K562 (cell line): ENCODE measurements around the gene BLCAP. TPM values are rescaled to one million over a fixed set of nuclear protein-coding genes. Genes with fewer than 3 reads are reported as not detected.

Experiments used
- ATAC-seq: fragments of 200-7000 bp; cut with Tn5 transposase; 3 replicates; pipeline ENCODE4 v1.9.1; 2020; ENCODE audit warnings: moderate library complexity
- BruUV-seq: library from RNA; stranded (reverse); fragments of 400-500 nt; replicated peaks from 2 replicates; lab custom pipeline; 2021; lab: Mats Ljungman, UMichigan
- CTCF ChIA-PET: fragments of 300-600 bp; formaldehyde crosslinking; extraction: SDS; loops from one replicate; lab custom pipeline; 2021; ENCODE audit warnings: low intra/inter-chr PET ratio; lab: Yijun Ruan, JAX
- POLR2A ChIA-PET: fragments of 300-600, 350-650 bp; sonication (Branson Sonifier 250); formaldehyde crosslinking; extraction: SDS; loops from one replicate; lab custom pipeline; 2021; ENCODE audit warnings: antibody characterized with exemption, inconsistent platforms; lab: Yijun Ruan, JAX
- DNase-seq, 4 experiments: peaks; one replicate each; pipeline versions ENCODE4 v3.0.0 to v3.0.0-alpha.2; 2011 to 2018; ENCODE audit warnings: low spot score in 3 of 4, mixed read lengths in 3 of 4; ENCODE audit errors: extremely low read depth in 1 of 4
- FAIRE-seq: peaks from 2 replicates; lab custom pipeline; 2011; peaks lifted over from hg19 to GRCh38; lab: Jason Lieb, UNC
- H2AFZ ChIP-seq: 2 replicates; pipeline ENCODE4 v1.6.0; 2011; ENCODE audit warnings: low read depth, low read length, control low read depth, inconsistent platforms
- H3K27ac ChIP-seq: fragments of 200-600 bp; 3 replicates; pipeline ENCODE4 v1.8.0; 2011; ENCODE audit warnings: low read depth, mild to moderate bottlenecking, control low read depth, inconsistent platforms, low read length, moderate library complexity, mixed read lengths; ENCODE audit errors: extremely low read depth
- H3K27me3 ChIP-seq, 2 experiments: fragments of 300-600 bp in 1 of 2; 2 replicates in 1 of 2; 3 replicates in 1 of 2; pipeline versions ENCODE4 v1.6.0 to v1.8.0; 2011; ENCODE audit warnings: inconsistent platforms in 2 of 2, low read length in 2 of 2, mild to moderate bottlenecking in 1 of 2, mixed read lengths in 1 of 2, moderate library complexity in 1 of 2; ENCODE audit not compliant: control insufficient read depth in 2 of 2, insufficient read depth in 2 of 2
- H3K36me3 ChIP-seq: fragments of 300-600 bp; 3 replicates; pipeline ENCODE4 v1.8.0; 2011; ENCODE audit warnings: mild to moderate bottlenecking, low read length, inconsistent platforms; ENCODE audit not compliant: control insufficient read depth, insufficient read depth
- H3K4me1 ChIP-seq, 2 experiments: fragments of 200-600 bp in 1 of 2; replicated peaks in 1 of 2; 2 replicates in 1 of 2; 3 replicates in 1 of 2; pipeline versions ENCODE4 v1.5.1 to v1.8.0; 2011; ENCODE audit warnings: inconsistent platforms in 2 of 2, low read length in 2 of 2, mild to moderate bottlenecking in 1 of 2, mixed read lengths in 1 of 2, moderate library complexity in 1 of 2; ENCODE audit not compliant: control insufficient read depth in 2 of 2, insufficient read depth in 2 of 2
- H3K4me2 ChIP-seq: 2 replicates; pipeline ENCODE4 v1.6.1; 2011; ENCODE audit warnings: low read length, control low read depth, inconsistent platforms, mixed read lengths; ENCODE audit not compliant: insufficient read depth
- H3K4me3 ChIP-seq: fragments of 200-600 bp; sonication (generic), shearing (Covaris generic); 2 replicates; pipeline ENCODE4 v1.5.1; 2016; ENCODE audit warnings: control low read depth, inconsistent platforms
- H3K79me2 ChIP-seq: fragments of 200-600 bp; 3 replicates; pipeline ENCODE4 v1.8.0; 2011; ENCODE audit warnings: low read length, inconsistent platforms; ENCODE audit not compliant: control insufficient read depth, insufficient read depth
- H3K9ac ChIP-seq, 2 experiments: 2 replicates each; pipeline versions ENCODE4 v1.6.0 to v1.6.1; 2011; ENCODE audit warnings: low read depth in 2 of 2, low read length in 2 of 2, control low read depth in 1 of 2, inconsistent platforms in 1 of 2, mild to moderate bottlenecking in 1 of 2, mixed read lengths in 1 of 2; ENCODE audit not compliant: insufficient read depth in 1 of 2
- H3K9me1 ChIP-seq: one replicate; pipeline ENCODE4 v1.6.0; 2011; ENCODE audit warnings: inconsistent platforms, mild to moderate bottlenecking, low read length, moderate library complexity; ENCODE audit not compliant: control insufficient read depth, insufficient read depth
- H3K9me3 ChIP-seq: replicated peaks from 2 replicates; pipeline ENCODE4 v1.5.1; 2011; ENCODE audit warnings: low read depth, low read length, inconsistent platforms; ENCODE audit not compliant: control insufficient read depth, insufficient read depth
- H4K20me1 ChIP-seq: replicated peaks from 2 replicates; pipeline ENCODE4 v1.6.1; 2011; ENCODE audit warnings: low read length, inconsistent platforms, mixed read lengths; ENCODE audit not compliant: control insufficient read depth, insufficient read depth
- CBX5 ChIP-seq: IDR thresholded peaks from 2 replicates; pipeline ENCODE4 v1.6.1; 2014; ENCODE audit warnings: low read depth, borderline replicate concordance
- CREM ChIP-seq: IDR thresholded peaks from 2 replicates; pipeline ENCODE4 v1.6.1; 2014; ENCODE audit warnings: antibody characterized with exemption, low read depth
- EZH2 ChIP-seq: IDR thresholded peaks from 2 replicates; pipeline ENCODE4 v1.6.1; 2012; ENCODE audit warnings: low read depth, mild to moderate bottlenecking, inconsistent platforms, low read length, borderline replicate concordance
- FOXJ3 ChIP-seq: sonication (generic); formaldehyde crosslinking; IDR thresholded peaks from 2 replicates; pipeline ENCODE4 v1.4.0; 2020; ENCODE audit warnings: mild to moderate bottlenecking, missing genetic modification reagents
- MTA2 ChIP-seq: fragments of 450-650 bp; IDR thresholded peaks from 2 replicates; pipeline ENCODE4 v1.6.1; 2016; ENCODE audit warnings: low read depth
- NCOA4 ChIP-seq: fragments of 450-650 bp; IDR thresholded peaks from 2 replicates; pipeline ENCODE4 v1.6.1; 2018; ENCODE audit warnings: mild to moderate bottlenecking; ENCODE audit not compliant: partially characterized antibody
- NFRKB ChIP-seq: fragments of 450-650 bp; IDR thresholded peaks from 2 replicates; pipeline ENCODE4 v1.6.1; 2016; ENCODE audit warnings: low read depth
- PHTF2 ChIP-seq: fragments of 250-450 bp; sonication (Bioruptor Pico); IDR thresholded peaks from 2 replicates; pipeline ENCODE4 v1.5.0; 2021; ENCODE audit warnings: mild to moderate bottlenecking
- SIX5 ChIP-seq, 2 experiments: IDR thresholded peaks; 2 replicates each; pipeline ENCODE4 v1.6.1; 2011; ENCODE audit warnings: low read length in 2 of 2, borderline replicate concordance in 1 of 2, low read depth in 1 of 2, mild to moderate bottlenecking in 1 of 2, moderate library complexity in 1 of 2; ENCODE audit not compliant: insufficient read depth in 1 of 2
- ZNF134 ChIP-seq: fragments of 250-450 bp; sonication (Bioruptor Pico); conservative IDR thresholded peaks from 2 replicates; pipeline ENCODE4 v1.4.0; 2020
- ZNF175 ChIP-seq: fragments of 200-800 bp; sonication (Bioruptor generic); IDR thresholded peaks from 2 replicates; pipeline ENCODE4 v1.6.1; 2016; ENCODE audit warnings: low read depth, mild to moderate bottlenecking, missing genetic modification characterization, missing compliant biosample characterization
- WGBS: fragments of 100-300 bp; shearing (Covaris generic); methylation state at CpG from one replicate; pipeline ENCODE4 v1.1.6; 2016; ENCODE audit warnings: low coverage, mixed read lengths; ENCODE audit not compliant: insufficient coverage; ENCODE audit errors: missing lambda C conversion rate; 5-methylcytosine and 5-hydroxymethylcytosine counted together
- in situ Hi-C: fragments of 300-500 bp; cut with MboI; formaldehyde crosslinking; loops from 4 replicates; pipeline ENCODE4 v1.15.0; 2018; ENCODE audit warnings: inconsistent platforms, mixed read lengths
- intact Hi-C: fragments of 100-400 bp; cut with micrococcal nuclease; formaldehyde crosslinking; loops from 2 replicates; pipeline ENCODE4 v1.14.2; 2022
- polyA plus RNA-seq, 8 experiments: library from polyadenylated mRNA; depleted of rRNA in 4 of 8; stranded (reverse) in 5 of 8; unstranded in 3 of 8; fragments of >200 nt; fragmentation: Nextera tagmentation in 2 of 8; fragmentation: Illumina TruSeq in 1 of 8; extraction: Ambion mirVana in 2 of 8; extraction: Trizol in 1 of 8; gene quantifications; 2 replicates each; pipeline versions ENCODE4 v1.2.1 to v1.2.3, GENCODE V29; 2011 to 2014; ENCODE audit warnings: inconsistent platforms in 1 of 8, missing spikeins in 1 of 8
- total RNA-seq, 7 experiments: library from RNA; depleted of rRNA in 6 of 7; stranded (reverse); fragments of >200 nt in 6 of 7; fragmentation: Illumina TruSeq in 2 of 7; extraction: Trizol in 2 of 7; gene quantifications; 2 replicates each; pipeline versions ENCODE4 v1.2.1 to v1.2.3, GENCODE V29; 2011 to 2021; ENCODE audit warnings: low replicate concordance in 1 of 7
- TF ChIP-seq, protein P1 (sequence below): sonication (generic); formaldehyde crosslinking; IDR thresholded peaks from 2 replicates; pipeline ENCODE4 v1.8.0; 2022; ENCODE audit warnings: missing genetic modification reagents, mild to moderate bottlenecking, moderate library complexity, borderline replicate concordance

Gene BLCAP
- total and polyA plus RNA-seq, 9 of the 15 experiments (the other 6 are each of a cell fraction or from before 2014, with no cell fraction given), result 16.9 to 41.5 (median 27.6) TPM

DNA sequence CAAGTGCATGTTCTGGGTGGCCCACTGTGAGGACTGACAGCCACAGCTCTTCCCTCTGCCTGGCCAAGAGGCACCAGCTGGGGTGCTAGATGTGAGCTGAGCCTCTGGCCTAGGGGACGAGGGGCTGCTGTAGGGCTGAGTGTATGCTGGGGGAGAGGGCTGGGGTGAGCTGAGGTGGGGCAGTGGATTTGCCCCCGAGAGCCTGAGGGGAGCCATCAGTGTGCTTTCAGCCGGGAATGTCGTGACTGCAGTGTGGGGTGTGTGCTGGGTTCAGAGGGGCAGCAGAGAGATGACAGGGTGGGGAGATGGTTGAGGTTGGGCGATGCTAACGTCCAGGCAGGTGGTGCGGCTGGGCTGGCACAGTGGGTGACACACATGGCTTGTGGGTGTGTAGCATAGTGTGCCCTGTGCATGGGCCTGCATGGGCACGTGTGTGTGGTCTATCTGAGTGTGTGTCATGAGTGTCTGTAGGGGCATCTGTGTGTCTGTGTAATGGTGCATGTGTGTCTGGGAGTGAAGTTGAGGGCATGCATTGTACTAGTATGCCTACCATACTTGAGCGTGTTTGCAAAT lies 46.0 kb upstream of the BLCAP start:
- in situ Hi-C loops, result no loop called here
- FAIRE-seq, result no peak

More for the DNA sequence above, 46.0 kb upstream of the BLCAP start:
- Histone ChIP-seq H2AFZ (no peak overlapping the region), H3K27ac (no peak overlapping the region), H3K27me3 (peaks cover 5 to 19% of the 10 kb centered on the region in 2 experiments; a peak in 4 of 5 replicates), H3K4me1 (no peaks in the 10 kb centered on the region), H3K4me3 (no peak overlapping the region), H3K36me3 (no peaks in the 10 kb centered on the region), H3K4me2 (no peak overlapping the region), H4K20me1 (no peaks in the 10 kb centered on the region), H3K9ac (0 out of 4 replicates have a peak overlapping the region, but pooled peaks of 1 of the 2 experiments have one; percentile 26), H3K79me2 (no peaks in the 10 kb centered on the region), H3K9me1 (no peaks in the 10 kb centered on the region), H3K9me3 (no peaks in the 10 kb centered on the region)
- BruUV-seq, result no TSS peak
- intact Hi-C loops, result no loop called here
- POLR2A ChIA-PET, result no interaction called here
- DNase-seq (no peak), ATAC-seq (no peak)
- CTCF ChIA-PET, result no interaction called here
- TF ChIP-seq CBX5 (no peak), FOXJ3 (CRISPR knock-in tag) (no peak), ZNF134 (CRISPR knock-in tag) (no peak), ZNF175 (CRISPR knock-in tag) (no peak), NFRKB (no peak), NCOA4 (no peak), MTA2 (no peak), SIX5 (IDR thresholded peaks at IDR 0.05; ENCODE audit: borderline replicate concordance in 1 of 2, insufficient read depth in 1 of 2, low read depth in 1 of 2, low read length in 2 of 2) (no peak), PHTF2 (no peak), EZH2 (no peak), CREM (no peak)
- TF ChIP-seq, protein P1, sequence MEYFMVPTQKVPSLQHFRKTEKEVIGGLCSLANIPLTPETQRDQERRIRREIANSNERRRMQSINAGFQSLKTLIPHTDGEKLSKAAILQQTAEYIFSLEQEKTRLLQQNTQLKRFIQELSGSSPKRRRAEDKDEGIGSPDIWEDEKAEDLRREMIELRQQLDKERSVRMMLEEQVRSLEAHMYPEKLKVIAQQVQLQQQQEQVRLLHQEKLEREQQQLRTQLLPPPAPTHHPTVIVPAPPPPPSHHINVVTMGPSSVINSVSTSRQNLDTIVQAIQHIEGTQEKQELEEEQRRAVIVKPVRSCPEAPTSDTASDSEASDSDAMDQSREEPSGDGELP (CRISPR knock-in tag), result no peak
- 5% methylated on average over 8 of the region's 9 CpGs for WGBS
